ENCODE results near the gene FHAD1.
"Not testable (repeated sequence)": the region's sequence is repeated elsewhere in the genome, so short reads cannot be mapped to it uniquely, and the experiment has no call there.

The FHAD1 gene

GRCh38 chr1:15277933-15278332, 30.9 kb downstream of the FHAD1 start:
- no peak for DNase-seq

GRCh38 chr1:15279576-15280230, 32.7 kb downstream of the FHAD1 start:
- no peak for DNase-seq

GRCh38 chr1:15280416-15280815, 33.4 kb downstream of the FHAD1 start:
- no peak for DNase-seq

GRCh38 chr1:15282038-15282437, 35.0 kb downstream of the FHAD1 start:
- no peak for DNase-seq

- no peak for DNase-seq
Measured at GRCh38 chr1:15282810-15283474, 35.9 kb downstream of the FHAD1 start.

DNA sequence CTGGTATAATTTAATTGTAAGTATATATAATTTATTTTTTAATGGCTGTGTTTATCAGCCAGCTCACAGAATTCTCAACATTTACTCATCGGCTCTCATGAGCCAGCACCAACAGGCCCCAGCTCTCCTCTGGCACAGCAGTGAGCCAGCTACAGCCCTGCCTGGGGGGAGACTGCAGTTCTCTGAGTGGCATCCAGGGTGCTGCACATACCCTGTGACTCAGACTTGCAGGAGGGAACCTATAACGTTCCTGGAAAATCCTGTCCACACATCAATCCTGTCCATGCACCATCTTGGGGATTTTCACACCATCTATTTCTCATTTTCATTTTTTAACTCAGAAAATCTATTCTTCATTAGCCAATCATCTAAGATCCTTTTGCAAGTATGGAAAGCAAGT, 36.5 kb downstream of the FHAD1 start:
- no peak for DNase-seq

DNA sequence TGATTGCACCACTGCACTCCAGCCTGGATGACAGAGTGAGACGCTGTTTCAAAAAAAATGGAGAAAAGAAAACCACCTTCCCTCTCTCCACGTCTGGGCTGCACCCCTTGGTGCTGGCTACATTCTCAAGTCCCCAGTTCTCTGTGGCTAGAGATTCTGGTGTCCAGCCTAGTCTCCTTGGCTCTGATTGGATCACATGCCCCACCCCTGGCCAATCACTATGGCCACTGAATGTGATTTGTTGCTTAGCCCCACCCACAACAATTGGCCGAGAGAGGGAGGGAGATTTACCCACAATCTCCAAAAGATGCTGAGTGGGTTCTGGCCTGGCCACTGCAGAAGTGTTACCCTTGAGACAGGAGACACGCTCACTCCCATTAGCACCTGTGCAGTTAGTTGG, 39.4 kb downstream of the FHAD1 start:
- no peak for DNase-seq

GRCh38 chr1:15287035-15287979, 40.3 kb downstream of the FHAD1 start:
- DNase-seq: no peak

DNA sequence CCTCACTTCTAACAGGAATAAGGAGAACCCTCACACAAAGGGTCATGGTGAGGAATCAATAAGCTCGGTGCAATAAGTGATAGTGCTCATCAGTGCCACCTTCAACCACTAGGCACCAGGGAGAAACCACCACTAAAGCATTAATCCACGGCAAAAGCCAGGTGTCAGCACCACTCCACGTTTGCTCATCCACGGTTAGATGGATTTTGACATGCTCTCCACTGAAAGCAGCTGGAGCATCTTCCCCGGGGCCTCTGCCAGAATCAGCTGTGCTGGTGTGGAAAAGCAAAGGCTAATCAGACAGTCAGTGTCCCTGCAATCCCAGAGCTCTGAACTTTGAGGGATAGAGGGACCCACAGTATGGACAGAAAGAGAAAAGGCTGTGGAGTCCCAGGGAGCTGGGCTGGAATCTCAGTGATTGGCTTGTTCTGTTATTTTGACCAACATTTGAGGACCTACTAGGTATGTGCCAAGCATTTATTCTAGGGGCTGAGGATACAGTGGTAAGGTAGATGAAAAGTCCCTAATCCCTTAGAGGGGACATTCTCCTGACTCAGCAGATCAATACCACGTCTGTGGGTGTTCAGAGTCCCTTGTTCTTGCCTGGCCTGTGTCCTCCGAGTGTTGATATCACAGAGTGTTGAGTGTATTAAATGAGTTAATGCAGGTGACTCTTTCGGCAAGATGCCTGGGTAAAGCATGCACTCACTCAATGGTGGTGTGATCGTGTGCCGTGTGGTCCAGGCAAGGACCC, 41.3 kb downstream of the FHAD1 start:
- DNase-seq: no peak

GRCh38 chr1:15289251-15289651, 42.2 kb downstream of the FHAD1 start:
- no peak for DNase-seq

- no peak for DNase-seq
Measured at GRCh38 chr1:15290382-15290781, 43.4 kb downstream of the FHAD1 start.

- no peak for DNase-seq
Measured at GRCh38 chr1:15295696-15296095, 48.7 kb downstream of the FHAD1 start.

- no peak for DNase-seq
Measured at GRCh38 chr1:15296585-15297321, 49.7 kb downstream of the FHAD1 start.

DNA sequence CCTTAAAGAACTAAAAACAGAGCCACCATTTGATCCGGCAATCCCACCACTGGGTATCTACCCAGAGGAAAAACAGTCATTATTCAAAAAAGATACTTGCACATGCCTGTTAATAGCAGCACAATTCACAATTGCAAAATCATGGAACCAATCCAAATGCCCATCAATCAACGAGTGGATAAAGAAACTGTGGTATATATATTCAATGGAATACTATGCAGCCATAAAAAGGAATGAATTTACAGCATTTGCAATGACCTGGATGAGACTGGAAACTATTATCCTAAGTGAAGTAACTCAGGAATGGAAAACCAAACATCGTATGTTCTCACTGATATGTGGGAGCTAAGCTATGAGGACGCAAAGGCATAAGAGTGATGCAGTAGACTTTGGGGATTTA, 51.0 kb downstream of the FHAD1 start:
- DNase-seq: not testable (repeated sequence)

- no peak for DNase-seq
Measured at GRCh38 chr1:15299179-15299578, 52.2 kb downstream of the FHAD1 start.

- DNase-seq: no peak
Measured at GRCh38 chr1:15299806-15300205, 52.8 kb downstream of the FHAD1 start.

- no peak for DNase-seq
Measured at GRCh38 chr1:15303935-15304334, 56.9 kb downstream of the FHAD1 start.

GRCh38 chr1:15304708-15305467, 57.9 kb downstream of the FHAD1 start:
- peak in 1 of 2 experiments; percentile 22 for DNase-seq

DNA sequence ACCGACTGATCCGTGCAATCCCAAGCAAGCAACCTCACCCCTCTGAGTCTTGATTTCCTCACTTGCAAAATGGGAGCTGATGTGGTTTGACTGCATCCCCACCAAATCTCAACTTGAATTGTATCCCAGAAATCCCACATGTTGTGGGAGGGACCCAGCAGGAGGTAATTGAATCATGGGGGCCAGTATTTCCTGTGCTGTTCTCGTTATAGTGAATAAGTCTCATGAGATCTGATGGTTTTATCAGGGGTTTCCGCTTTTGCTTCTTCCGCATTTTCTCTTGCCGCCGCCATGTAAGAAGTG, 58.4 kb downstream of the FHAD1 start:
- DNase-seq: no peak

DNA sequence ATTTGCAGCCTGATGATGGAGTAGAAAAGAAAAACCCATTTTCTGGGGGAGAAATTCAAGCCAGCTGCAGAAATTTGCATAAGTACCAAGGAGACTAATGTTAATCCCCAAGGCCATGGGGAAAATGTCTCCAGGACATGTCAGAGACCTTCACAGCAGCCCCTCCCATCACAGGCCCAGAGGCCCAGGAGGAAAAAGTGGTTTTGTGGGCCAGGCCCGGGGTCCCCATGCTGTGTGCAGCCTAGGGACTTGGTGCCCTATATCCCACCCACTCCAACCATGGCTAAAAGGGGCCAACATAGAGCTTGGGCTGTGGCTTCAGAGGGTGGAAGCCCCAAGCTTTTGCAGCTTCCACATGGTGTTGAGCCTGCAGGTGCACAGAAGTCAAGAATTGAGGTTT, 59.3 kb downstream of the FHAD1 start:
- DNase-seq: not testable (repeated sequence)

DNA sequence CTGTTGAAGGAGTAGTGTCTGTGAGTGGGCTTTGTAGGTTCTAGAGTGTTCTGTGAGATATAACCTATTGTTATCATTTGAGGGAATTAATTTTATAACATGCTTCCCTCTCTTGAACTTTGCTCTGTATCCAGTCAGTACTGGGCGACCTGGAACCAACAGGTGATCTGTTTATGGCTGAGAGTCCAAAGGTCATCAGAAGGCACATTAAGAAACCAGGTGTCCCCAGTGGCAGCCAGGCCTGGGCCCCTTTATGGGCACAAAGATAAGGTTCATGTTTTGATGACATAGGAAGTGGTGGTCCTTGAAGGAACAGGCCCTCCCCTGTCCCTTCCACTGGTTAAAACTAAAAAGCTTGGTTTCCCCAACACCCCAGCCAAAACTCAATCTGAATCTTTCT, 61.1 kb downstream of the FHAD1 start:
- no peak for DNase-seq

- no peak for DNase-seq
Measured at GRCh38 chr1:15308621-15309027, 61.6 kb downstream of the FHAD1 start.
